ENCODE results near the gene CLOCK.

- no peak for TF ChIP-seq SIN3A (conservative IDR thresholded peaks at IDR 0.05 in 1 of 2, IDR thresholded peaks at IDR 0.05 in 1 of 2; ENCODE audit: low read depth in 1 of 2, low read length in 2 of 2)
- TF ChIP-seq, protein P1, sequence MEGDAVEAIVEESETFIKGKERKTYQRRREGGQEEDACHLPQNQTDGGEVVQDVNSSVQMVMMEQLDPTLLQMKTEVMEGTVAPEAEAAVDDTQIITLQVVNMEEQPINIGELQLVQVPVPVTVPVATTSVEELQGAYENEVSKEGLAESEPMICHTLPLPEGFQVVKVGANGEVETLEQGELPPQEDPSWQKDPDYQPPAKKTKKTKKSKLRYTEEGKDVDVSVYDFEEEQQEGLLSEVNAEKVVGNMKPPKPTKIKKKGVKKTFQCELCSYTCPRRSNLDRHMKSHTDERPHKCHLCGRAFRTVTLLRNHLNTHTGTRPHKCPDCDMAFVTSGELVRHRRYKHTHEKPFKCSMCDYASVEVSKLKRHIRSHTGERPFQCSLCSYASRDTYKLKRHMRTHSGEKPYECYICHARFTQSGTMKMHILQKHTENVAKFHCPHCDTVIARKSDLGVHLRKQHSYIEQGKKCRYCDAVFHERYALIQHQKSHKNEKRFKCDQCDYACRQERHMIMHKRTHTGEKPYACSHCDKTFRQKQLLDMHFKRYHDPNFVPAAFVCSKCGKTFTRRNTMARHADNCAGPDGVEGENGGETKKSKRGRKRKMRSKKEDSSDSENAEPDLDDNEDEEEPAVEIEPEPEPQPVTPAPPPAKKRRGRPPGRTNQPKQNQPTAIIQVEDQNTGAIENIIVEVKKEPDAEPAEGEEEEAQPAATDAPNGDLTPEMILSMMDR (IDR thresholded peaks at IDR 0.05; ENCODE audit: control extremely low read depth in 1 of 3, insufficient read depth in 1 of 3, low read depth in 1 of 3, low read length in 3 of 3), result no peak
- no peak for TF ChIP-seq TAF1 (IDR thresholded peaks at IDR 0.05; ENCODE audit: low read depth, low read length)
- no peak for TF ChIP-seq POLR2AphosphoS5 (IDR thresholded peaks at IDR 0.05; ENCODE audit: low read depth, low read length)
- no peak for TF ChIP-seq JUND (IDR thresholded peaks at IDR 0.05; ENCODE audit: low read length)
- no peak for TF ChIP-seq EGR1 (IDR thresholded peaks at IDR 0.05; ENCODE audit: borderline replicate concordance, low read depth, low read length)
- no peak for TF ChIP-seq GTF2F1 (IDR thresholded peaks at IDR 0.05; ENCODE audit: borderline replicate concordance, low read depth, low read length)
- no peak for TF ChIP-seq EZH2 (IDR thresholded peaks at IDR 0.05; ENCODE audit: low read depth, low read length, severe bottlenecking)
- no peak for TF ChIP-seq CREB1 (IDR thresholded peaks at IDR 0.05)
- TF ChIP-seq ATF3 (IDR thresholded peaks at IDR 0.05; ENCODE audit: insufficient read depth, low read depth, low read length), result no peak
- TF ChIP-seq CEBPB (IDR thresholded peaks at IDR 0.05; ENCODE audit: low read depth, low read length), result no peak
Measured at GRCh38 chr4:55380576-55380975, 166.1 kb downstream of the CLOCK start.

Measured in H1 (cell line).